Stimulated activated effector memory CD8-positive, alpha-beta T cell treated with anti-CD3 and anti-CD28 coated beads, Interleukin-12 subunit alpha, Interleukin-12 subunit beta, amount 100 ng/mL, for 72 hours (primary cell): ENCODE results near the gene CABLES1.
A peak's percentile ranks its signal among the peaks of the same experiment; 100 is the strongest.
"Not testable (repeated sequence)": the region's sequence is repeated elsewhere in the genome, so short reads cannot be mapped to it uniquely, and the experiment has no call there.

Source experiments
- ATAC-seq: fragments of 150-1000 bp; cut with Tn5 transposase; 2 replicates; pipeline ENCODE4 v1.10.0; 2021
- DNase-seq, 2 donors: peaks; one replicate each; pipeline ENCODE4 v3.0.0; 2021 to 2022; ENCODE audit warnings: low spot score in 2 of 2
- H3K27ac Mint-ChIP-seq: one replicate; pipeline ENCODE4 v1.8.0; 2022; ENCODE audit warnings: mild to moderate bottlenecking, mixed read lengths
- H3K36me3 Mint-ChIP-seq: one replicate; pipeline ENCODE4 v1.8.0; 2022; ENCODE audit warnings: mild to moderate bottlenecking, mixed read lengths
- H3K4me1 Mint-ChIP-seq: one replicate; pipeline ENCODE4 v1.8.0; 2022; ENCODE audit warnings: mixed read lengths
- H3K4me3 Mint-ChIP-seq: one replicate; pipeline ENCODE4 v1.8.0; 2022; ENCODE audit warnings: mild to moderate bottlenecking, mixed read lengths
- H3K9me3 Mint-ChIP-seq: one replicate; pipeline ENCODE4 v1.8.0; 2022; ENCODE audit warnings: mixed read lengths

Gene CABLES1

GRCh38 chr18:23272498-23273232 lies 137.4 kb downstream of the CABLES1 start:
- no peak for ATAC-seq
- no peak overlapping the region for H3K27ac Mint-ChIP-seq
- H3K4me1 Mint-ChIP-seq = peaks cover 16% of the 10 kb centered on the region
- DNase-seq = no peak
- H3K4me3 Mint-ChIP-seq = no peak overlapping the region
- H3K9me3 Mint-ChIP-seq = peaks cover 10% of the 10 kb centered on the region
- H3K36me3 Mint-ChIP-seq = no peaks in the 10 kb centered on the region

DNA sequence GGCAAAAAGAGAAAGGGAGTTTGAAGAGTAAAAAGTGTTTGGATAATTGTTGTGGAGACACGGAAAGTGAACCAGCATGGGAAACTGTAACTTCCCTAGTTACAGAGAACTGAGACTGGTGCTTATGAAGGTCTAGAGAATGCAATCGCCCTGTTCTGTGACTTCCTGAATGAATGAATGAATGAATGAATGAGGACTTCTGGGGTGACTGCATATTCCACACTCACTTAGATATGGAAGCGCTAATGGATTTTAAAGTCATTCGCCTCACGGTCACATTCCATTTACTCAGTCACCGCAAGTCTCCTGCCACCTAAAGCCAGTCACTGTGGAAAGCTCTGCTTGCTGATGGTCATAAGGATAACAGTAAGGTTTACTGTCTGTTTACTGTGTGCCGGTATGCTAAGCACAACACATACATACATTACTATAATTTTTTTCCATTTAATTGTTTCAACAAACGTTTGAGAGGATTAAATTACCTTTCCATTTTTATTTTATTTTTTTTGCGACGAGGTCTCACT lies 138.2 kb downstream of the CABLES1 start:
- H3K9me3 Mint-ChIP-seq = peaks cover 10% of the 10 kb centered on the region
- no peak for DNase-seq
- H3K27ac Mint-ChIP-seq = no peak overlapping the region
- H3K4me1 Mint-ChIP-seq = peaks cover 9% of the 10 kb centered on the region
- no peaks in the 10 kb centered on the region for H3K36me3 Mint-ChIP-seq
- no peak overlapping the region for H3K4me3 Mint-ChIP-seq
- no peak for ATAC-seq

DNA sequence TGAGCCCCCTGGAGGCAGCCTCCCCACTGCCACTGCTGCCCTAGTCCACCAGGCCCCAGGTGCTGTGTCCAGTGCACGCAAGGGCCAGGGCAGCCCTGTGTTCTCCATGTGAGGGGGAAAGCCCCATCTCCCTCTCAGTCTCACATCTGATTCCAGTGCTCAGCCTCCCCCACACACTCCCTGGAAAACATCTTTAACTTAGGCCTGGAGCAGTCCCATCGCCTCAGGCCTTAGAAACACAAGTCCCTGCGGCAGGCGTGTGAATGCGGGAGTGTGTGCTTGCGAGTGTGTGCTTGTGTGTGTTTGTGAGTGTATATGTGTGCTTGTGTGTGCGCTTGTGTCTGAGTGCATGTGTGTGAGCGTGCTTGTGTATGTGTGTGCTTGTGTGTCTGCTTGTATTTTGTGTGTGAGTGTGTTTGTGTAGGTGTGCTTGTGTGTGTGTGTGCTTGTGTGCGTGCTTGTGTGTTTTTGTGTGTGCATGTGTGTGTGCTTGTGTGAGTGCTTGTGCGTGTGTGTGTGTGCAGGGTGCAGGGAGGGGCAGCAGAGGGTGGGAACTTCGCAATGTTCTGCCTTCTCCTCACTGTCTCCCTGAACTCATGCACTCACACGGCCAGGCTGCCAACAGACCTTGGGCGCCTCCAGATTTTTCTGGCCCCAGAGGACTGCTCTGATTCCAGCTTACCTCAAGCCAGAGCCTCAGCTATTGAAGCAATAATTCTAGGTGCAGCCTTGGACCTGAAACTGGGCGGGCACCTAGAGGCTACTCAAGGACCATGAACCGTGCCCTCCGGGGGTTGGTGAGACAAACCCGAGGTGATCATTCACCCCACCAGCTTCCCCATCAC lies 139.6 kb downstream of the CABLES1 start:
- ATAC-seq (no peak), DNase-seq (no peak)
- no peaks in the 10 kb centered on the region for H3K36me3 Mint-ChIP-seq
- no peak overlapping the region for H3K4me3 Mint-ChIP-seq
- no peaks in the 10 kb centered on the region for H3K4me1 Mint-ChIP-seq
- H3K27ac Mint-ChIP-seq = no peak overlapping the region
- H3K9me3 Mint-ChIP-seq = peaks cover 3% of the 10 kb centered on the region

DNA sequence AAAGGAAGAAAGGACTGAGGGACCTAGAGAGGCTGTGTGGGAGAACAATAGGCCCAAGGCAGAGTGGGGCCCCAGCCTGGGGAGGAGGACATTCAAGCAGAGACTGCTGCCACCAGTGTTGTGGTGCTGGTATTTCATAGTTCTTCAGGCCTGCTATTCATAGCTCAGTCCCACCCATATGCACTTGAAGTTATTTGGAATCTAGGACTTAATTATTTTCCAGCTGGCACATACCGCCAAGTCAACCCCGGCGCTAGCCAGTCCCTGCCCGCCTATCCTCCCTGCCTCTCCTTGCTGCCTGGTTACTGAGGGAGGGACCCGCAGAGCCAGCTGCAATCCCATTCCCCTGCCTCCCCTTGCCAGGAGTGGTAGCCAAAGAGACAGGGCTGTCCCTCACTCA lies 141.2 kb downstream of the CABLES1 start:
- ATAC-seq (no peak), DNase-seq (no peak)
- H3K4me1 Mint-ChIP-seq = no peaks in the 10 kb centered on the region
- no peaks in the 10 kb centered on the region for H3K36me3 Mint-ChIP-seq
- H3K4me3 Mint-ChIP-seq = no peak overlapping the region
- no peaks in the 10 kb centered on the region for H3K9me3 Mint-ChIP-seq
- H3K27ac Mint-ChIP-seq = no peak overlapping the region

- DNase-seq = no peak
- no peak for ATAC-seq
- Mint-ChIP-seq H3K27ac (no peak overlapping the region), H3K9me3 (no peaks in the 10 kb centered on the region), H3K4me1 (no peaks in the 10 kb centered on the region), H3K4me3 (no peak overlapping the region), H3K36me3 (no peaks in the 10 kb centered on the region)
Observed at GRCh38 chr18:23277399-23277798, 142.1 kb downstream of the CABLES1 start.

- H3K9me3 Mint-ChIP-seq = no peaks in the 10 kb centered on the region
- H3K4me1 Mint-ChIP-seq = peaks cover 11% of the 10 kb centered on the region
- H3K36me3 Mint-ChIP-seq = no peaks in the 10 kb centered on the region
- H3K27ac Mint-ChIP-seq = no peak overlapping the region
- no peak overlapping the region for H3K4me3 Mint-ChIP-seq
- ATAC-seq (no peak), DNase-seq (no peak)
Observed at GRCh38 chr18:23279931-23280330, 144.6 kb downstream of the CABLES1 start.

DNA sequence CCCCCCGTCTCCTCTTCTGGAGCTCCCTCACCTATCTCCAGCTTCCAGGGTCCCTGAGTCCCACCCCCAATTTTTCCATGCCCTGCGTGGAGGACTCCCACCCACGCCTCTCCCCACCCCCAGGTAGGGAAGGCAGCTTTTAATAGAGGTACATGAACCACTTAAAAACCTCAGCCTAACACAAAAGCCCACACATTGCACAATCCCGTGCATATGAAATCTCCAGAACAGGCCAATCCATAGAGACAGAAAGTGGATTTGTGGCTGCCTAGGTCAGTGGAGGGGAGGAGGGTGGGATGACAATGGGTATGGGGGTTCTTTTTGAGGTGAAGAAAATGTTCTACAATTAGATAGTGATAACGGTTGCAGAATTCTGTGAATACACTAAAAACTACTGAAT lies 145.6 kb downstream of the CABLES1 start:
- Mint-ChIP-seq H3K4me1 (peaks cover 17% of the 10 kb centered on the region), H3K27ac (no peak overlapping the region), H3K9me3 (no peaks in the 10 kb centered on the region), H3K36me3 (no peaks in the 10 kb centered on the region), H3K4me3 (no peak overlapping the region)
- DNase-seq (no peak), ATAC-seq (no peak)

GRCh38 chr18:23281626-23282436 lies 146.5 kb downstream of the CABLES1 start:
- no peak for DNase-seq
- no peaks in the 10 kb centered on the region for H3K36me3 Mint-ChIP-seq
- H3K4me3 Mint-ChIP-seq = no peak overlapping the region
- ATAC-seq = no peak
- peaks cover 17% of the 10 kb centered on the region for H3K4me1 Mint-ChIP-seq
- no peaks in the 10 kb centered on the region for H3K9me3 Mint-ChIP-seq
- H3K27ac Mint-ChIP-seq = no peak overlapping the region

- H3K4me1 Mint-ChIP-seq = peaks cover 17% of the 10 kb centered on the region
- DNase-seq = no peak
- no peak overlapping the region for H3K27ac Mint-ChIP-seq
- no peaks in the 10 kb centered on the region for H3K36me3 Mint-ChIP-seq
- ATAC-seq = no peak
- H3K9me3 Mint-ChIP-seq = no peaks in the 10 kb centered on the region
- H3K4me3 Mint-ChIP-seq = no peak overlapping the region
Observed at GRCh38 chr18:23282437-23282781, 147.1 kb downstream of the CABLES1 start.

DNA sequence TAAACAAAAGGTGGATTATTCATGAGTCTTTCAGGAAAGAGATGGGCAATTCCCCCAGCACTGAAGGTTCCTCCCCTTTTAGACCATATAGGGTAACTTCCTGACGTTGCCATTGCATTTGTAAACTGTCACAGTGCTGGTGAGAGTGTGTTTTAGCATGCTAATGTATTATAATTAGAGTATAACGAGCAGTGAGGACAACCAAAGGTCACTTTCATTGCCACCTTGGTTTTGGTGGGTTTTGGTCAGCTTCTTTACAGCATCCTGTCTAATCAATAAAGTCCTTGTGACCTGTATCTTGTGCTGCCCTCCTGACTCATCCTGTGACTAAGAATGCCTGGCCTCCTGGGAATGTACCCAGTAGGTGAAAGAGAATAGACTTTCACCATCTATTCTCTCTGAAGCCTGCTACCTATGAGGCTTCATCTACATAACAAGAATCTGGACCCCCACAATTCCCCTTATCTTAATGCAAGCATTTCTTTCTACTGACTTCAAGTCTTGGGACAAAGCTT lies 148.7 kb downstream of the CABLES1 start:
- peak overlapping the region; percentile 6 for H3K27ac Mint-ChIP-seq
- ATAC-seq (peak; percentile 96), DNase-seq (peak; percentile 12 to 54)
- H3K36me3 Mint-ChIP-seq = no peaks in the 10 kb centered on the region
- peaks cover 17% of the 10 kb centered on the region for H3K4me1 Mint-ChIP-seq
- H3K9me3 Mint-ChIP-seq = no peaks in the 10 kb centered on the region
- no peak overlapping the region for H3K4me3 Mint-ChIP-seq

- no peaks in the 10 kb centered on the region for H3K9me3 Mint-ChIP-seq
- H3K4me3 Mint-ChIP-seq = no peak overlapping the region
- peak; percentile 39 for ATAC-seq
- H3K4me1 Mint-ChIP-seq = peaks cover 17% of the 10 kb centered on the region
- no peaks in the 10 kb centered on the region for H3K36me3 Mint-ChIP-seq
- no peak for DNase-seq
- peak overlapping the region; percentile 6 for H3K27ac Mint-ChIP-seq
Observed at GRCh38 chr18:23284629-23285028, 149.3 kb downstream of the CABLES1 start.

- H3K9me3 Mint-ChIP-seq, H3K36me3 Mint-ChIP-seq, DNase-seq, ATAC-seq, H3K4me3 Mint-ChIP-seq, H3K27ac Mint-ChIP-seq: not testable (repeated sequence)
- H3K4me1 Mint-ChIP-seq = peaks cover 17% of the 10 kb centered on the region
Observed at GRCh38 chr18:23285581-23285980, 150.3 kb downstream of the CABLES1 start.

- ATAC-seq (no peak), DNase-seq (no peak)
- no peak overlapping the region for H3K4me3 Mint-ChIP-seq
- no peaks in the 10 kb centered on the region for H3K36me3 Mint-ChIP-seq
- no peaks in the 10 kb centered on the region for H3K9me3 Mint-ChIP-seq
- peak overlapping the region; percentile 66 for H3K27ac Mint-ChIP-seq
- no peaks in the 10 kb centered on the region for H3K4me1 Mint-ChIP-seq
Observed at GRCh38 chr18:23291456-23292205, 156.3 kb downstream of the CABLES1 start.

GRCh38 chr18:23300231-23300805 lies 165.0 kb downstream of the CABLES1 start:
- peak overlapping the region; percentile 26 for H3K27ac Mint-ChIP-seq
- ATAC-seq = no peak
- H3K4me1 Mint-ChIP-seq = no peaks in the 10 kb centered on the region
- no peak overlapping the region for H3K4me3 Mint-ChIP-seq
- H3K9me3 Mint-ChIP-seq = no peaks in the 10 kb centered on the region
- no peak for DNase-seq
- H3K36me3 Mint-ChIP-seq = peaks cover 5% of the 10 kb centered on the region
